Middle frontal gyrus (tissue), 1 donor: ENCODE measurements around the gene DNAJB1.

ENCODE experiments used
- DNase-seq: peaks from one replicate; pipeline ENCODE4 v3.0.0-alpha.2; 2015; ENCODE audit warnings: low spot score; ENCODE audit errors: extremely low spot score

The DNAJB1 gene

DNA sequence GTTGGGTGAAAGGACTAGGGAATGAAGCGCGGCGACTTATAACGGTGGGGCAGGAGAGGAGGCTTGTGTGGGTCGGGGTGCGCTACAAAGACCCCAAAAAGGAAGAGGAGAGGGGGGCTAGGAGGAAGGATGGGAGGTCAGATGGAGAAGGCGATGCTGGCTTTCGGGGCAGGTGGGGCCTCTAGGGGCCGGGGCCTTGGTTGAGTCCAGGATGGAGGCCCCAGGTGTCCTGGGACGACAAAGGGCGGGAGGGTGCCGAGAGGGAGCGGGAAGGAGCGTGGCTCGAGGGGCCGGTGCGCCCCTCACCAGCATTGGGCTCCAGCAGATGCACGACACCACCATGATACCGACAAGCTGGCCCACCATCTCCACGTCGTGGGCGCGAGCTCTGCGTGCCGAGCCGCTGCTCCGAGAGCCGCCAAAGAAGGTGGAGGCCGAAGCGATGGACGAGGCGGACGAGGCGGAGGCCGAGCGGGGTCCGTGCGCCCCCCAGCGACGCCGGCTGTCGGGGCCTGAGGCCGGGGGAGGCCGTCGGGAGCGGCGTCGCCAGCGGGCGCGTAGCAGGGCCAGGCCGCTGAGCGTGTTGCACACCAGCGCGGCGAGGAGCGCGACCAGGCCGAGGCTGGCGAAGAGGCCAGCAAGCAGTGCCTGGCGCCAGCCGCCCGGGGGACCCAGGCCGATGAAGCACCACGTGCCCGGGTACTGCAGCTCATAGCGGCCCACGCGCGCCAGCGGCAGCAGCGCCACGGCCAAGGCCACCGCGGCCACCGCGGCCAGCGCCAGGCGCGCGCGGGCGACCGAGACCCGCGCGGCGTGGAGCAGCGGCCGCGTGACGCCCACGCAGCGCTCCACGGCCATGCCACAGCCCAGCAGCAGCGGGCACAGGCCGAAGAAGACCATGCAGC is 44.9 kb downstream of the DNAJB1 start:
- no peak for DNase-seq

- DNase-seq = no peak
These were observed 45.8 kb downstream of the DNAJB1 start for GRCh38 chr19:14472202-14472938.

DNA sequence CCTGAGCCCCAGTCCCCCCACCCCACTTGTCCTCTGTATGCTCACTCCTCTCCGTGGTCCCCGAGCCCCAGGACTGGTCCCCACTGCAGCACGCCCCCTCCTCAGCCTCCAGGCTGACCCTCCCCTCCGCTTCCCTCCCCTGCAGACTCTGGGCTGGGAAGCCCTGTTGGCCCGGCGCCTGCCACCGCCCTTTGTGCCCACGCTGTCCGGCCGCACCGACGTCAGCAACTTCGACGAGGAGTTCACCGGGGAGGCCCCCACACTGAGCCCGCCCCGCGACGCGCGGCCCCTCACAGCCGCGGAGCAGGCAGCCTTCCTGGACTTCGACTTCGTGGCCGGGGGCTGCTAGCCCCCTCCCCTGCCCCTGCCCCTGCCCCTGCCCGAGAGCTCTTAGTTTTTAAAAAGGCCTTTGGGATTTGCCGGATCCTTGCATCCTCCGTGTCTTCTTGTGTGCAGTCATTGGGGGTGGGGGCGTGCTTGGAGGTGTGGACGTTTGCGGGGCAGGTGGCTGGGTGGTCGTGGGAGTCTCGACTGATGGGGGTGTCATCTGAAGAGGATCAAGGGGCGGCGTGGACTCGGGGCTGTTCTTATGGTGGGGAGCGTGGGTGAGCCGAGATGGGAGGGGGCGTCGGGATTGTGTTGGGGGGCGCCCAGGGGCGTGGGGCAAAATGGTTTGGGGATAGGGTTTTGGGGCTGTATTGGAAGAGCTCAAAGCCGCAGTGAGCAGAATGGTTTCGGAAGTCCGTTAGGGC is 46.6 kb downstream of the DNAJB1 start:
- no peak for DNase-seq

DNA sequence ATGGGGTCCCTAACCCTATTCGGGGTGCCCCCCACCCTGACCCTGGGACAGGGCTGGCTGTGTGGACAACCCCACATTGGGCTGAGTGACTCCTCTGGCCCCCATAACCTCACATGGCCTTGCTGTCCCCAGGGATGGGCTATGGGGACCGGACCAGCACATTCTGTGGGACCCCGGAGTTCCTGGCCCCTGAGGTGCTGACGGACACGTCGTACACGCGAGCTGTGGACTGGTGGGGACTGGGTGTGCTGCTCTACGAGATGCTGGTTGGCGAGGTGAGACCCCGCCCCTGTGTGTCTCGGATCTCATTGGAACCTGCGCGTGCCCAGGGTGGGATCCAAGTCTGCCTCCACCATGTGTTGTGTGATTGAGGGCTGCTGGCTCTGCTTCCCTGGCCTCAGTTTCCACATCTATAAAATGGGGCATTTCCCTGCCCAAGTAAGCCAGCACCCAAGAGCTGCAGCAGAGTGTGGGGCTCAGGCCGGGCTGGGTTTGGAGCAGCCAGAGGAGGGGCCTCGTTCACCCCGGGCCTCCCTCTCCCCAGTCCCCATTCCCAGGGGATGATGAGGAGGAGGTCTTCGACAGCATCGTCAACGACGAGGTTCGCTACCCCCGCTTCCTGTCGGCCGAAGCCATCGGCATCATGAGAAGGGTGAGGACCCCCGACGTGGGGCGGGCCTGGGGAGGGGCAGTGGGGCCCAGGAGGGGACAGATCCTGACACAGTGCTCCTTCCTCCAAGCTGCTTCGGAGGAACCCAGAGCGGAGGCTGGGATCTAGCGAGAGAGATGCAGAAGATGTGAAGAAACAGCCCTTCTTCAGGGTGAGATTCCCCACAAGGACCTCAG is 47.9 kb downstream of the DNAJB1 start:
- no peak for DNase-seq

DNA sequence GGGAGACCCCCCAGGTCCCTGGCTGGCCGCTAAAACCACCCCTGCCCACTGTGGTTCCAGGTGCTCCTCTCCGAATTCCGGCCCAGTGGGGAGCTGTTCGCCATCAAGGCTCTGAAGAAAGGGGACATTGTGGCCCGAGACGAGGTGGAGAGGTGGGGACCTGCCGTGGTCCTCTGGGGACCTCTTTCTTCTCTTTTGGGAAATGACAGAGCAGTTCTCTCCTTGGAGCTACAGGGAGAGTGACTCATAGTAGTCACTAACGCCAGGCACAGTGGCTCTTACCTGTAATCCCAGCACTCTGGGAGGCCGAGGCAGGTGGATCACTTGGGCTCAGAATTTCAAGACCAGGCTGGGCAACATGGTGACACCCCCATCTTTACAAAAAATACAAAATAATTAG is 50.4 kb downstream of the DNAJB1 start:
- DNase-seq = no peak

DNA sequence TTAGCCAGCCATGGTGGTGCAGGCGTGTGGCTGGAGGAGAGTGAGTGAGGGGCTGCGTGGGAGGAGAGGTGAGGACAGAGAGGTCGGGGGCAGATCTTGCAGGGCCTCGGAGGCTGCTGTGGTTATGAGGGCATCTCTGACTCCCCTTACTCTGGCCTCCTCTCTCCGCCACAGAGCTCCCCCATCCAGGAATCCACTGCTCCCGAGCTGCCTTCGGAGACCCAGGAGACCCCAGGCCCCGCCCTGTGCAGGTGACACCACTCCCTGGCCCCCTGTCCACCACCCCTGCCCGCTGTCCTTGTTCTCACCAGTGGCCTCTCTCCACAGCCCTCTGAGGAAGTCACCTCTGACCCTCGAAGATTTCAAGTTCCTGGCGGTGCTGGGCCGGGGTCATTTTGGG is 50.8 kb downstream of the DNAJB1 start:
- no peak for DNase-seq
